ENCODE data around the gene PER2. TPM values are rescaled to one million over a fixed set of nuclear protein-coding genes. Genes with fewer than 3 reads are reported as not detected.

The PER2 gene
- total and polyA plus RNA-seq, 2 of the 4 experiments (the other 2 are of a cell fraction) = 1.7 to 3.2 TPM

GRCh38 chr2:238220274-238220891 lies 68.0 kb downstream of the PER2 start:
- POLR2A ChIA-PET (ENCODE audit: unreplicated experiment) = no interaction called here
- BruUV-seq (replicated peaks) = no TSS peak
- no peak overlapping the region for H2BK20ac ChIP-seq (ENCODE audit: low read depth, low read length)
- CTCF ChIA-PET = no interaction called here
- 78% methylated on average over 7 of the region's 10 CpGs; no CpG with 5 or more reads in 1 of the 2 experiments for WGBS, 2 experiments (ENCODE audit: extremely low coverage in 2 of 2, insufficient read length in 1 of 2)
- ATAC-seq (ENCODE audit: low read depth) (no peak), DNase-seq (no peak)
- no peaks in the 10 kb centered on the region for H3K9me1 ChIP-seq (ENCODE audit: insufficient read depth, low read length)
- no peaks in the 10 kb centered on the region for H3K79me1 ChIP-seq (ENCODE audit: low read depth in 1 of 2, low read length in 2 of 2)
- H3K18ac ChIP-seq (ENCODE audit: low read depth, low read length) = no peak overlapping the region
- H4K5ac ChIP-seq (ENCODE audit: low read depth, low read length) = no peak overlapping the region
- H2BK15ac ChIP-seq (ENCODE audit: low read depth, low read length) = no peak overlapping the region
- no peaks in the 10 kb centered on the region for H3K4me1 ChIP-seq (ENCODE audit: control insufficient read depth, insufficient read depth, low read length)
- H3K4me2 ChIP-seq (ENCODE audit: low read depth, low read length) = no peak overlapping the region
- H3K9ac ChIP-seq (ENCODE audit: low read depth, low read length) = no peak overlapping the region
- H3K9me3 ChIP-seq (ENCODE audit: control insufficient read depth, insufficient read depth, low read length) = no peaks in the 10 kb centered on the region
- 0 out of 2 replicates have a peak, but pooled peaks cover 1% of the 10 kb centered on the region for H3K27me3 ChIP-seq (ENCODE audit: control insufficient read depth, insufficient read depth, low read length)
- H3K4me3 ChIP-seq (ENCODE audit: insufficient read depth, low read depth, low read length) = no peak overlapping the region
- peak overlapping the region; percentile 13 for H2AFZ ChIP-seq (replicated peaks; ENCODE audit: low read length, poor library complexity)
- H2AK9ac ChIP-seq (replicated peaks; ENCODE audit: low read depth, low read length, poor library complexity) = no peak overlapping the region
- in situ Hi-C loops (cut with MboI; ENCODE audit: low sequenced_read_pairs) = no loop called here
- H3K14ac ChIP-seq (replicated peaks; ENCODE audit: low read depth, low read length) = no peak overlapping the region
- dilution Hi-C loops (cut with HindIII; ENCODE audit: low sequenced_read_pairs, unreplicated experiment) = no loop called here
- no peak overlapping the region for H2BK5ac ChIP-seq (ENCODE audit: low read depth, low read length, poor library complexity, severe bottlenecking)
- H2AK5ac ChIP-seq (ENCODE audit: low read depth, low read length) = no peak overlapping the region
- intact Hi-C loops (cut with micrococcal nuclease) = no loop called here
- no peak overlapping the region for H4K91ac ChIP-seq (ENCODE audit: insufficient read depth, low read depth, low read length)
- no peaks in the 10 kb centered on the region for H4K20me1 ChIP-seq (ENCODE audit: insufficient read depth, low read length)
- no peak overlapping the region for H3K56ac ChIP-seq (ENCODE audit: extremely low read depth, insufficient read depth, low read length)
- no peak overlapping the region for H3K23ac ChIP-seq (ENCODE audit: low read depth, low read length)
- TF ChIP-seq RFX5 (IDR thresholded peaks at IDR 0.05; ENCODE audit: low read depth, low read length) (no peak), CEBPB (IDR thresholded peaks at IDR 0.05; ENCODE audit: low read depth, low read length) (peak; percentile 51)
- no peak overlapping the region for H3K27ac ChIP-seq (ENCODE audit: insufficient read depth, low read length)
- H3K4ac ChIP-seq (ENCODE audit: low read depth, low read length) = no peak overlapping the region
- H2BK120ac ChIP-seq (ENCODE audit: low read depth, low read length) = no peak overlapping the region
- H3K36me3 ChIP-seq (ENCODE audit: control insufficient read depth, insufficient read depth, low read length) = no peaks in the 10 kb centered on the region
- no peak overlapping the region for H4K8ac ChIP-seq (ENCODE audit: low read depth in 2 of 2, low read length in 2 of 2)

Measured in IMR-90 (cell line).